Measurements from ENCODE around the gene PAF1.

DNA sequence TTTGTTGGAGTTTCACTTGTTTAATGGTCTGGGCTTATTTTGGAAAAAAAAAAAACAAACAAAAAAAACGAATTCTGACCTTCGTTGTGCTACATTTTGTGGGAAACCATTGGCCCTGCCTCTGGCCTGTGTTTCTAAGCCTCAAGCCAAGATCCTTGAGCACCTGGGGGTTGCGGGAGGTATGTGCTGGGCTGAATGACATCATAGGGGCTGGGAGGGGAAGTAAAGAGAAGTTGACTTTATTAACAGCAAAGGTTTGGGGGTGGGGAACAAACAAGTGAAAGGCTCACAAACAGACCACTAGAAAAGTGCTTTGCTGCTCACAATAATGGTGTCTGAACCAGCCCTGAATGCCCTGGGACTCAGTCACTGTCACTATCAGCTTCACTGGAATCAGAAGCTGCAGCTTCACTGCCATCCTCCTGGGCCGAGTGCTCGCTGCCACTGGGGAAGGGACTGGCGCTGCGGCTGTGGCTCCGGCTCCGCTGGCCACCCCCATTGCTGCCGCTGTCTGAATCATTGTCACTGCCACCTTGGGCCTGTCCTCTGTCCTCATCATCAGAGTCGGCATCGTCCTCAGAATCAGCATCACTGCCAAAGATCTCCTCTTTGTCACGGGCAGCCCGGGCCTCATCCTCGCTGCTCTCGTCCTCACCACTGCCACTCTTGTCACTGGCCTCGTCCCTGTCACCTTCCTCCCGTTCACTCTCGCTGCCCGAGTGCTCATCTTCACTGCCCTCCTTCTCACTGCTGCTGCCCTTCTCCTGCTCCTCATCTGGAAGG lies 5.1 kb downstream of the PAF1 start:
- no peak for TF ChIP-seq POLR2A (IDR thresholded peaks at IDR 0.05)
- no peak for TF ChIP-seq POLR2AphosphoS5 (IDR thresholded peaks at IDR 0.05)

All from breast epithelium (tissue), 3 donors.